Right lobe of liver (tissue), 6 donors: Measurements from ENCODE around the gene PIK3R4. TPM values are rescaled to one million over a fixed set of nuclear protein-coding genes. Genes with fewer than 3 reads are reported as not detected.

Source experiments
- ATAC-seq, 4 donors: fragments of 200-7000 bp; cut with Tn5 transposase; one replicate each; pipeline ENCODE4 v1.9.1; 2020; ENCODE audit warnings: mild to moderate bottlenecking in 4 of 4, moderate library complexity in 4 of 4
- DNase-seq, 3 donors: peaks; one replicate each; pipeline ENCODE4 v3.0.0-alpha.2; 2020
- H3K27ac ChIP-seq, 3 donors: fragments of 200-600 bp; one replicate each; pipeline ENCODE4 v1.8.0; 2022
- H3K27me3 ChIP-seq, 2 donors: fragments of 200-600 bp; one replicate each; pipeline ENCODE4 v1.8.0; 2022
- H3K36me3 ChIP-seq, 4 donors: fragments of 200-600 bp; sonication (generic) in 1 of 4; one replicate each; pipeline versions ENCODE4 v1.5.1 to v1.8.0; 2017 to 2022; ENCODE audit warnings: control low read depth in 1 of 4
- H3K4me1 ChIP-seq, 4 donors: fragments of 200-600 bp; sonication (generic) in 1 of 4; one replicate each; pipeline versions ENCODE4 v1.5.1 to v1.8.0; 2017 to 2022; ENCODE audit warnings: control low read depth in 1 of 4
- H3K4me3 ChIP-seq, 3 donors: fragments of 200-600 bp; one replicate each; pipeline ENCODE4 v1.8.0; 2022
- H3K9me3 ChIP-seq, 4 donors: fragments of 200-600 bp; sonication (generic) in 1 of 4; one replicate each; pipeline versions ENCODE4 v1.5.1 to v1.8.0; 2017 to 2022; ENCODE audit warnings: control low read depth in 1 of 4
- POLR2A ChIP-seq: fragments of 450-650 bp; IDR thresholded peaks from one replicate; pipeline ENCODE4 v1.6.1; 2017; ENCODE audit warnings: antibody characterized with exemption, mild to moderate bottlenecking
- WGBS: methylation state at CpG from one replicate; pipeline ENCODE4 v1.1.6; 2018; ENCODE audit warnings: low coverage, low lambda C conversion rate; ENCODE audit not compliant: insufficient coverage; ENCODE audit errors: missing lambda C conversion rate; 5-methylcytosine and 5-hydroxymethylcytosine counted together
- intact Hi-C, 2 donors: fragments of 100-400 bp; cut with DNase I; formaldehyde crosslinking; loops; one replicate each; pipeline versions ENCODE4 v1.11.2 to v1.14.1; 2022
- total RNA-seq, 6 experiments: library from RNA; depleted of rRNA in 2 of 6; stranded (reverse); fragments of >200 nt in 2 of 6; fragmentation: NEBNext Ultra II Directional in 3 of 6; extraction: Animal tissue kit (Norgen Biotek cat#: 25700) in 3 of 6; gene quantifications; one replicate each; pipeline versions ENCODE4 v1.1.0 to v1.2.4, GENCODE V29; 2016 to 2023
- TF ChIP-seq, protein P1 (sequence below), 4 donors: fragments of 200-600 bp in 3 of 4; fragments of 450-650 bp in 1 of 4; IDR thresholded peaks; one replicate each; pipeline versions ENCODE4 v1.5.1 to v1.8.0; 2016 to 2022; ENCODE audit warnings: antibody characterized with exemption in 4 of 4, mild to moderate bottlenecking in 2 of 4
- donor health status: DM: no; HTN: yes; CAD: no.
- donor health status: DM: no; HTN: no; CAD: no.
- donor health status: DM: no; HTN: no; CAD: no.
- donor health status: DM: no; HTN: yes; CAD: no.
- donor health status: DM: no; HTN: yes; CAD: no.

Gene PIK3R4
- total RNA-seq, 6 experiments from 2014 or later: 15.3 to 35.3 (median 24.1) TPM

DNA sequence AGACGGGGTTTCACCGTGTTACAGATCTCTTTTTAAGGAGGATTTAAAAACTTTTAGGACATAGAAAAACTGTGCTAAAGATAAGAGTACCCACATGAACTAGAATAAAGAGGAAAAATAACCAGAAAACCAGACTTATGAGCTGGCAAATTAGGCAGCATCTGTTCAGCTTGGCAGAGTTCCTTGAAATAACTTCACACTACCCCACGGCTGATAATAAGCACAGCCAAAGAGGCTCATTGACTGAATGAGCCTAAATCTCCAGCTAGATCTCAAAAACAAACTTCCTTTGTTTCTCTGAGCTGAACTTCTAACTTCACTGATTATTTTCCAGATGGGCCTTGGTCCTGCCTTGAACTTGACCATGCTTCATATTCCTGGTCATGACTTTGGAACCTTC, 26.7 kb upstream of the PIK3R4 start:
- intact Hi-C loops: no loop called here
- H3K9me3 ChIP-seq: no peaks in the 10 kb centered on the region
- no peaks in the 10 kb centered on the region for H3K36me3 ChIP-seq
- H3K4me1 ChIP-seq: no peaks in the 10 kb centered on the region
- DNase-seq: no peak
- TF ChIP-seq POLR2A: no peak
- TF ChIP-seq, protein P1, sequence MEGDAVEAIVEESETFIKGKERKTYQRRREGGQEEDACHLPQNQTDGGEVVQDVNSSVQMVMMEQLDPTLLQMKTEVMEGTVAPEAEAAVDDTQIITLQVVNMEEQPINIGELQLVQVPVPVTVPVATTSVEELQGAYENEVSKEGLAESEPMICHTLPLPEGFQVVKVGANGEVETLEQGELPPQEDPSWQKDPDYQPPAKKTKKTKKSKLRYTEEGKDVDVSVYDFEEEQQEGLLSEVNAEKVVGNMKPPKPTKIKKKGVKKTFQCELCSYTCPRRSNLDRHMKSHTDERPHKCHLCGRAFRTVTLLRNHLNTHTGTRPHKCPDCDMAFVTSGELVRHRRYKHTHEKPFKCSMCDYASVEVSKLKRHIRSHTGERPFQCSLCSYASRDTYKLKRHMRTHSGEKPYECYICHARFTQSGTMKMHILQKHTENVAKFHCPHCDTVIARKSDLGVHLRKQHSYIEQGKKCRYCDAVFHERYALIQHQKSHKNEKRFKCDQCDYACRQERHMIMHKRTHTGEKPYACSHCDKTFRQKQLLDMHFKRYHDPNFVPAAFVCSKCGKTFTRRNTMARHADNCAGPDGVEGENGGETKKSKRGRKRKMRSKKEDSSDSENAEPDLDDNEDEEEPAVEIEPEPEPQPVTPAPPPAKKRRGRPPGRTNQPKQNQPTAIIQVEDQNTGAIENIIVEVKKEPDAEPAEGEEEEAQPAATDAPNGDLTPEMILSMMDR (IDR thresholded peaks at IDR 0.05): no peak
- no peak overlapping the region for H3K4me3 ChIP-seq
- 78% methylated on average over 3 of the region's 3 CpGs for WGBS
- ATAC-seq: no peak
- H3K27ac ChIP-seq: no peak overlapping the region
- no peaks in the 10 kb centered on the region for H3K27me3 ChIP-seq

DNA sequence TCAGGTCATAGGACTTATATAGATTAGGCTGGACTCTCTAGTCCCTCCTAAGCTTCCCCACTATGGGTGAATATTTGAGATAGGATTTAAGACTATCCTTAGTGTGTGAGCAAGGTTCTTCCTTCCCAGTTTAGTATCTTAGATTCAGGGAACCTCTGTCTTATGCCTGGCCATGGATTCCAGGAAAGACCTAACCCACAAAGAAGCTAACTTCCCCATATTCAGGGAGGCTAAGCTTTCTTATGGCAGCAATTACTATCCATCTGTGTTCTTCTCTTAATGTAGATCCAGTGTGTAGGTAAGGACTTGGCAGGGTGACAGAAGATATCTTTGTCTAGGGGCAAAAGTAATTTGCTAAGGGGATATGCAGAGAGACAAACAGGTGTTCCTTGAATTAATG, 25.5 kb upstream of the PIK3R4 start:
- ATAC-seq (no peak), DNase-seq (no peak)
- TF ChIP-seq POLR2A: no peak
- TF ChIP-seq, protein P1 (IDR thresholded peaks at IDR 0.05): no peak
- no peaks in the 10 kb centered on the region for H3K27me3 ChIP-seq
- no peaks in the 10 kb centered on the region for H3K9me3 ChIP-seq
- no peak overlapping the region for H3K4me3 ChIP-seq
- intact Hi-C loops: no loop called here
- no peak overlapping the region for H3K27ac ChIP-seq
- H3K4me1 ChIP-seq: no peaks in the 10 kb centered on the region
- no peaks in the 10 kb centered on the region for H3K36me3 ChIP-seq

DNA sequence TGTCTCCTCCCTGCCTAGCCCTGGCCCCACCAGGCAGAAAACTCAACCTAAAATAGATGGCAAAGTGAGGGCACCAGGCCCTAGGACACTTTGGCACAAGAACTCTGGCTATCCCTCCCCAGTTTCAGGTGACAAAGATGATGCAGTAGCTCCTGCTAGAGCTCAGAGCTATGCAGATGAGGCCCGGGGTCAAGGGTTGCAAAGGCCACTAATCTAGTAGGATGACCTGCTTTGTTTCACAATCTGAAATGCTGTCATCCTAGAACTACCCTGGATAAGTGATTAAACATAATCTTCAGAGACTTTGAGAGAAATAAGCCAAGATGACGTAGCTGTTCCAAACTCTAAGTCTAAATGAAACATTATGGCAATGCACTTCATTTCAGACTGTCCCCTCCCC, 24.0 kb upstream of the PIK3R4 start:
- WGBS: 56% methylated on average over 2 of the region's 2 CpGs
- DNase-seq (peak in 1 of 3 donors; percentile 27), ATAC-seq (peak in 2 of 4 donors; percentile 69 to 84)
- no peak overlapping the region for H3K4me3 ChIP-seq
- TF ChIP-seq, protein P1 (IDR thresholded peaks at IDR 0.05): no peak
- TF ChIP-seq POLR2A: no peak
- intact Hi-C loops: no loop called here
- no peaks in the 10 kb centered on the region for H3K4me1 ChIP-seq
- no peaks in the 10 kb centered on the region for H3K9me3 ChIP-seq
- no peak overlapping the region for H3K27ac ChIP-seq
- no peaks in the 10 kb centered on the region for H3K27me3 ChIP-seq
- H3K36me3 ChIP-seq: no peaks in the 10 kb centered on the region

DNA sequence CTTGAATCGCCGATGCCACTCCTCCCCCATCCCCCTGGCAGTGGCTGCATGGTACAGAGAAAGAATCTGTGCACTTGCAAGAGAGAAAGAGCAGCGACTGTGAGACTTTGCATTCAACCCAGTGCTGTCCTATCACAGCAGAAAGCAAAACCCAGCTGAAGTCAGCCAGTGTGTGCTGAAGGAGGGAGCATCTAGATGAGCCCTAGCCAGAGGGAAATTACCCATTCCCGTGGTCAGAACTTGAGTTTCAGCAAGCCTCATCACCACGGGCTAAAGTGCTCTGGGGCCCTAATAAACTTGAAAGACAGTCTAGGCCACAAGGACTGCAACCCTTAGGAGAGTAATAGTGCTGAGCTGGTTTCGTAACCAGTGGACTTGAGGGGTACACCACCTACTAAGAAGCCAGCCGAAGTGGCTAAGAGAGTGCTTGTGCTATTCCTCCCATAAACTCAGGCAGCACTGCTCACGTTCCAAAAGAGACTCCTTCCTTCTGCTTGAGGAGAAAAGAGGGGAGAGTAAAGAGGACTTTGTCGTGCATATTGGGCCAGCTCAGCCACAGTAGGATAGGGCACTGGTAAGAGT, 15.2 kb upstream of the PIK3R4 start:
- intact Hi-C loops: loop anchor here in 1 of 2 donors (10.0 kb wide), 1 partner anchor 123 kb away; no protein-coding TSS in a partner anchor

More for the DNA sequence above, 15.2 kb upstream of the PIK3R4 start:
- Histone ChIP-seq H3K27me3 (no peaks in the 10 kb centered on the region), H3K36me3 (no peaks in the 10 kb centered on the region), H3K27ac (no peak overlapping the region), H3K9me3 (no peaks in the 10 kb centered on the region), H3K4me1 (no peaks in the 10 kb centered on the region), H3K4me3 (no peak overlapping the region)
- DNase-seq: no peak
- WGBS: 63% methylated on average over 7 of the region's 9 CpGs
- no peak for ATAC-seq
- no peak for TF ChIP-seq POLR2A
- TF ChIP-seq, protein P1 (IDR thresholded peaks at IDR 0.05): no peak
